HepG2 (cell line): ENCODE data around the gene TMED6.

Source experiments
- CTCF ChIP-seq: sonication (generic); formaldehyde crosslinking; IDR thresholded peaks from 2 replicates; pipeline ENCODE4 v1.5.0; 2020; ENCODE audit warnings: mild to moderate bottlenecking, missing genetic modification reagents, moderate library complexity
- EZH2 ChIP-seq: conservative IDR thresholded peaks from 2 replicates; pipeline ENCODE4 v1.6.1; 2012; ENCODE audit warnings: mild to moderate bottlenecking, low read depth, low read length, moderate library complexity
- FOSL1 ChIP-seq: sonication (generic); formaldehyde crosslinking; IDR thresholded peaks from 2 replicates; pipeline ENCODE4 v1.9.0; 2021; ENCODE audit warnings: missing genetic modification reagents, borderline replicate concordance
- GATA4 ChIP-seq: sonication (generic); IDR thresholded peaks from 2 replicates; pipeline ENCODE4 v1.6.1; 2016; ENCODE audit warnings: antibody characterized with exemption, low read depth, borderline replicate concordance
- JUN ChIP-seq: sonication (generic); formaldehyde crosslinking; IDR thresholded peaks from 2 replicates; pipeline ENCODE4 v1.4.0; 2020; ENCODE audit warnings: mild to moderate bottlenecking, missing genetic modification reagents
- MAX ChIP-seq: IDR thresholded peaks from 2 replicates; pipeline ENCODE4 v1.6.1; 2012; ENCODE audit warnings: inconsistent platforms
- PREB ChIP-seq: sonication (generic); formaldehyde crosslinking; IDR thresholded peaks from 2 replicates; pipeline ENCODE4 v1.4.0; 2020; ENCODE audit warnings: missing genetic modification reagents
- PRPF4 ChIP-seq: fragments of 200-400 bp; formaldehyde crosslinking; IDR thresholded peaks from 2 replicates; pipeline ENCODE4 v1.6.1; 2016; ENCODE audit warnings: low read length, low read depth; ENCODE audit not compliant: poor library complexity, severe bottlenecking
- RFX5 ChIP-seq: IDR thresholded peaks from 2 replicates; pipeline ENCODE4 v1.6.1; 2011; ENCODE audit warnings: low read depth, low read length, improper control_type of control experiment
- SIN3A ChIP-seq: IDR thresholded peaks from 2 replicates; pipeline ENCODE4 v1.6.1; 2011; ENCODE audit warnings: low read depth, mild to moderate bottlenecking, control low read depth, low read length, borderline replicate concordance
- ZNF12 ChIP-seq: sonication (generic); formaldehyde crosslinking; IDR thresholded peaks from 2 replicates; pipeline ENCODE4 v1.5.0; 2020; ENCODE audit warnings: missing genetic modification reagents

- TF ChIP-seq PRPF4: no peak
- no peak for TF ChIP-seq JUN
- no peak for TF ChIP-seq GATA4
- no peak for TF ChIP-seq SIN3A
- no peak for TF ChIP-seq ZNF12 (CRISPR knock-in tag)
- TF ChIP-seq EZH2: no peak
- no peak for TF ChIP-seq RFX5
- no peak for TF ChIP-seq CTCF (CRISPR knock-in tag)
- no peak for TF ChIP-seq FOSL1 (CRISPR knock-in tag)
- TF ChIP-seq MAX: no peak
- TF ChIP-seq PREB (CRISPR knock-in tag): no peak
These were observed 14.8 kb upstream of the TMED6 start for GRCh38 chr16:69366431-69366830.
